B cell (primary cell): ENCODE results near the gene THADA. TPM values are rescaled to one million over a fixed set of nuclear protein-coding genes. Genes with fewer than 3 reads are reported as not detected.

ENCODE experiments used
- ATAC-seq: fragments of 200-7000 bp; cut with Tn5 transposase; one replicate; pipeline ENCODE4 v1.10.0; 2021; ENCODE audit warnings: low read depth, mild to moderate bottlenecking, moderate number of reproducible peaks, moderate library complexity
- CTCF ChIA-PET: fragments of 350-600 bp; sonication (Branson Sonifier 250); formaldehyde crosslinking; loops from one replicate; lab custom pipeline; 2021; ENCODE audit warnings: antibody characterized with exemption, inconsistent platforms; lab: Charles Lee
- POLR2A ChIA-PET: fragments of 350-600 bp; sonication (Branson Sonifier 250); formaldehyde crosslinking; loops from one replicate; lab custom pipeline; 2021; ENCODE audit warnings: antibody characterized with exemption; lab: Charles Lee
- DNase-seq: peaks from one replicate; pipeline ENCODE4 v3.0.0; 2013
- H2AFZ ChIP-seq: 2 replicates; pipeline ENCODE4 v1.6.1; 2012; ENCODE audit warnings: mild to moderate bottlenecking, low read depth, low read length; ENCODE audit not compliant: insufficient read depth, poor library complexity, severe bottlenecking
- H3K27ac ChIP-seq, 2 donors: 1 replicate in 1 of 2; 2 replicates in 1 of 2; pipeline ENCODE4 v1.5.1; 2012 to 2013; ENCODE audit warnings: low read length in 2 of 2, mild to moderate bottlenecking in 2 of 2, moderate library complexity in 1 of 2
- H3K27me3 ChIP-seq, 4 experiments: fragments of 200-600 bp in 1 of 4; sonication (generic) in 1 of 4; replicated peaks in 1 of 4; 1 replicate in 2 of 4; 2 replicates in 2 of 4; pipeline versions ENCODE4 v1.6.1 to v1.7.0; 2013 to 2016; ENCODE audit warnings: low read length in 3 of 4, mild to moderate bottlenecking in 2 of 4, mixed read lengths in 1 of 4, moderate library complexity in 1 of 4; ENCODE audit not compliant: insufficient read depth in 4 of 4, control insufficient read depth in 3 of 4; ENCODE audit errors: control extremely low read depth in 1 of 4
- H3K36me3 ChIP-seq, 2 experiments: replicated peaks in 1 of 2; 1 replicate in 1 of 2; 2 replicates in 1 of 2; pipeline versions ENCODE4 v1.6.1 to v1.7.1; 2013; ENCODE audit warnings: low read length in 1 of 2; ENCODE audit not compliant: insufficient read depth in 2 of 2, control insufficient read depth in 1 of 2; ENCODE audit errors: control extremely low read depth in 1 of 2, extremely low read depth in 1 of 2
- H3K4me1 ChIP-seq, 2 donors: fragments of 200-600 bp in 1 of 2; sonication (generic) in 1 of 2; 1 replicate in 1 of 2; 2 replicates in 1 of 2; pipeline versions ENCODE4 v1.5.1 to v1.6.1; 2013 to 2017; ENCODE audit warnings: low read length in 2 of 2; ENCODE audit not compliant: control insufficient read depth in 2 of 2, insufficient read depth in 2 of 2
- H3K4me2 ChIP-seq: replicated peaks from 2 replicates; pipeline ENCODE3; 2012; ENCODE audit warnings: mild to moderate bottlenecking, low read depth, low read length; ENCODE audit not compliant: poor library complexity, severe bottlenecking
- H3K4me3 ChIP-seq, 5 experiments: fragments of 200-600 bp in 1 of 5; sonication (generic) in 1 of 5; 1 replicate in 3 of 5; 2 replicates in 2 of 5; pipeline versions ENCODE4 v1.5.1 to v1.7.0; 2011 to 2016; ENCODE audit warnings: low read length in 4 of 5, mild to moderate bottlenecking in 4 of 5, low read depth in 2 of 5, control low read depth in 1 of 5, moderate library complexity in 1 of 5; ENCODE audit not compliant: insufficient read depth in 1 of 5; ENCODE audit errors: control extremely low read depth in 1 of 5, extremely low read depth in 1 of 5
- H3K79me2 ChIP-seq: fragments of 200-600 bp; sonication (generic); one replicate; pipeline ENCODE4 v1.6.0; 2016; ENCODE audit warnings: low read length; ENCODE audit not compliant: control insufficient read depth, insufficient read depth
- H3K9ac ChIP-seq: fragments of 200-600 bp; sonication (generic); 2 replicates; pipeline ENCODE4 v1.6.1; 2017; ENCODE audit warnings: mild to moderate bottlenecking, low read length, moderate library complexity
- H3K9me3 ChIP-seq, 3 donors: one replicate each; pipeline versions ENCODE4 v1.6.1 to v1.7.1; 2013; ENCODE audit warnings: low read length in 2 of 3; ENCODE audit not compliant: control insufficient read depth in 2 of 3, insufficient read depth in 1 of 3; ENCODE audit errors: control extremely low read depth in 1 of 3
- H4K20me1 ChIP-seq: 2 replicates; pipeline ENCODE4 v1.6.0; 2012; ENCODE audit warnings: mild to moderate bottlenecking, low read length; ENCODE audit not compliant: insufficient read depth, control insufficient read depth, poor library complexity, severe bottlenecking
- H3K27ac Mint-ChIP-seq: one replicate; pipeline ENCODE4 v1.8.0; 2021; ENCODE audit warnings: mixed read lengths
- H3K27me3 Mint-ChIP-seq: one replicate; pipeline ENCODE4 v1.8.0; 2021; ENCODE audit warnings: mixed read lengths
- H3K4me1 Mint-ChIP-seq: one replicate; pipeline ENCODE4 v1.8.0; 2021; ENCODE audit warnings: mixed read lengths
- H3K4me3 Mint-ChIP-seq: one replicate; pipeline ENCODE4 v1.8.0; 2021; ENCODE audit warnings: mixed read lengths
- H3K9me3 Mint-ChIP-seq: one replicate; pipeline ENCODE4 v1.8.0; 2022; ENCODE audit warnings: mixed read lengths; ENCODE audit not compliant: insufficient read depth
- EZH2 ChIP-seq: IDR thresholded peaks from 2 replicates; pipeline ENCODE4 v1.6.1; 2012; ENCODE audit warnings: borderline replicate concordance, low read depth, mild to moderate bottlenecking, moderate library complexity, low read length; ENCODE audit not compliant: insufficient read depth, poor library complexity, severe bottlenecking
- WGBS: methylation state at CpG from one replicate; pipeline ENCODE4 v1.1.5; 2013; ENCODE audit warnings: missing lambda C conversion rate; ENCODE audit not compliant: insufficient coverage; 5-methylcytosine and 5-hydroxymethylcytosine counted together
- intact Hi-C: fragments of 100-400 bp; cut with micrococcal nuclease; formaldehyde crosslinking; loops from one replicate; pipeline ENCODE4 v1.10.0; 2022
- polyA plus RNA-seq: library from polyadenylated mRNA; depleted of rRNA; stranded (reverse); fragments of >200 nt; gene quantifications from 2 replicates; pipeline ENCODE4 v1.2.3, GENCODE V29; 2012
- total RNA-seq, 2 donors: library from RNA; stranded (reverse); fragments of 120-200 nt in 1 of 2; gene quantifications; 1 replicate in 1 of 2; 2 replicates in 1 of 2; pipeline versions ENCODE4 v1.2.3 to v1.2.4, GENCODE V29; 2013 to 2022
- TF ChIP-seq, protein P1 (sequence below): fragments of 200-600 bp; IDR thresholded peaks from one replicate; pipeline ENCODE4 v1.8.0; 2022; ENCODE audit warnings: antibody characterized with exemption, mild to moderate bottlenecking

THADA gene
- total and polyA plus RNA-seq, 2 donors (not counting 1 experiment from before 2014, with no cell fraction given) = 17.6 to 48.5 TPM

DNA sequence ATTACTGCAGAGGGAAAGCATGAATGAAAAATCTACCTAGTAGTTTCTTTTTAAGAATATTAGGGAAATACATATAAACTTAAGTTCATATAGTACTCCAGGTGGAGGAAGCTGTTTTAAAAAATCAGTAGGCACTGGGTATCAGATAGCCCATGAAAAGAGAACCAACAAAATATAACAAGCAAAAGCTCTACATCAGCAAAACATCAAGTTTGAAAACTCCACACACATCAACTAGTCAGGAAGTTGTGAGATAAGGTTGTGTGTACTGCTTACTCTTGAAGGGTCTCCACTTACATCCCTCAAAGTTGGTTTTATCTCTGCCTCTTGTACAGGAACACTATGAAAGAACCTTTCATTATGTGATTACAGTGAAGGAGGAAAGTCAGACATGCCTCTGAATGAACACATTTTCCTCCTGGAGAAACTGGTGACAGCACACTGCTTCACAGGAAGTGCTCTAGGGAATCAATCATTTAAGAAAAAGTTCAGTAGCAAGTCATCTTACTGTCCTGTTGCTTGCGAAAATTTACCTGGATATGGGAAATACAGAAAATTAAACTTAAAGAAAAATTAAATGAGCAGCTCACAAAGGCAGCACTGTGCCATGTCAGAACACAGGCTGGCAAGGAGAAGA, 57.7 kb downstream of the THADA start:
- Histone ChIP-seq H3K27me3 (no peaks in the 10 kb centered on the region), H3K9me3 (no peaks in the 10 kb centered on the region), H4K20me1 (no peaks in the 10 kb centered on the region), H3K79me2 (peaks cover 16% of the 10 kb centered on the region), H3K9ac (no peak overlapping the region), H3K27ac (peak overlapping the region; percentile 36 to 75), H3K4me3 (no peak overlapping the region), H3K4me2 (peak overlapping the region; percentile 45), H3K4me1 (peaks cover 12 to 24% of the 10 kb centered on the region in 2 donors), H3K36me3 (peaks cover 4 to 7% of the 10 kb centered on the region in 2 experiments), H2AFZ (no peak overlapping the region)
- ATAC-seq (no peak), DNase-seq (no peak)
- Mint-ChIP-seq H3K27ac (peak overlapping the region; percentile 72), H3K27me3 (no peaks in the 10 kb centered on the region), H3K4me3 (no peak overlapping the region), H3K9me3 (no peaks in the 10 kb centered on the region), H3K4me1 (peaks cover 26% of the 10 kb centered on the region)
- CTCF ChIA-PET = interaction anchor here (1.0 to 6.5 kb wide), 9 partner anchors 54 to 711 kb away, joined by 3 to 50 read pairs (median 6); no protein-coding TSS in a partner anchor
- 100% methylated on average over 1 of the region's 1 CpG for WGBS
- TF ChIP-seq, protein P1, sequence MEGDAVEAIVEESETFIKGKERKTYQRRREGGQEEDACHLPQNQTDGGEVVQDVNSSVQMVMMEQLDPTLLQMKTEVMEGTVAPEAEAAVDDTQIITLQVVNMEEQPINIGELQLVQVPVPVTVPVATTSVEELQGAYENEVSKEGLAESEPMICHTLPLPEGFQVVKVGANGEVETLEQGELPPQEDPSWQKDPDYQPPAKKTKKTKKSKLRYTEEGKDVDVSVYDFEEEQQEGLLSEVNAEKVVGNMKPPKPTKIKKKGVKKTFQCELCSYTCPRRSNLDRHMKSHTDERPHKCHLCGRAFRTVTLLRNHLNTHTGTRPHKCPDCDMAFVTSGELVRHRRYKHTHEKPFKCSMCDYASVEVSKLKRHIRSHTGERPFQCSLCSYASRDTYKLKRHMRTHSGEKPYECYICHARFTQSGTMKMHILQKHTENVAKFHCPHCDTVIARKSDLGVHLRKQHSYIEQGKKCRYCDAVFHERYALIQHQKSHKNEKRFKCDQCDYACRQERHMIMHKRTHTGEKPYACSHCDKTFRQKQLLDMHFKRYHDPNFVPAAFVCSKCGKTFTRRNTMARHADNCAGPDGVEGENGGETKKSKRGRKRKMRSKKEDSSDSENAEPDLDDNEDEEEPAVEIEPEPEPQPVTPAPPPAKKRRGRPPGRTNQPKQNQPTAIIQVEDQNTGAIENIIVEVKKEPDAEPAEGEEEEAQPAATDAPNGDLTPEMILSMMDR = no peak
- no peak for TF ChIP-seq EZH2
- intact Hi-C loops = no loop called here
- POLR2A ChIA-PET = no interaction called here

DNA sequence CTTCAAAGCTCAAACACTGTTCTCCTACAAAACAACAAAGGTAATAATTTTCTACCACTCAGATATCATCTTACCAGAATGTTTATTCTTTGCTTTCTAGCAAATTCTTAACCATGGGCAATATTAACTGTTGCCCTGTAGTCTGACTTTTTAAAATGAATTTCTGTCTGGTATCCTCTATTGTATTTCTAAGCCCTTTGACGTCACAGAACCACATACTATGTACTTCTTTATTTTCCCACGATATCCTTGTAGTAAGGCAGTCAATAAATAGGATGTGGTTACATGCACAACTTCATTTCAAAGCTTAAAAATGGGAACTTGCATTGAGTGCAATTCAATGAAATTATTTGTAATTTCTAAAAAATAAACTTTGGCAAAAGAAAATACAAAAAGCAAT, 58.7 kb downstream of the THADA start:
- no peaks in the 10 kb centered on the region for H3K9me3 ChIP-seq
- intact Hi-C loops = no loop called here
- H3K27me3 Mint-ChIP-seq = no peaks in the 10 kb centered on the region
- peak; percentile 70 for ATAC-seq
- TF ChIP-seq, protein P1 = no peak
- TF ChIP-seq EZH2 = no peak
- H3K9ac ChIP-seq = peak overlapping the region; percentile 3
- peak overlapping the region; percentile 66 for H3K4me3 Mint-ChIP-seq
- peaks cover 26% of the 10 kb centered on the region for H3K4me1 Mint-ChIP-seq
- H4K20me1 ChIP-seq = no peaks in the 10 kb centered on the region
- peaks cover 16% of the 10 kb centered on the region for H3K79me2 ChIP-seq
- no peak overlapping the region for H2AFZ ChIP-seq
- peak overlapping the region; percentile 45 for H3K4me2 ChIP-seq
- ChIA-PET POLR2A (no interaction called here), CTCF (interaction anchor here (0.7 to 6.5 kb wide), 6 partner anchors 410 to 710 kb away, joined by 3 to 50 read pairs (median 8); no protein-coding TSS in a partner anchor)
- no peaks in the 10 kb centered on the region for H3K9me3 Mint-ChIP-seq
- H3K4me1 ChIP-seq = peaks cover 12 to 24% of the 10 kb centered on the region in 2 donors
- H3K27ac ChIP-seq = peak overlapping the region; percentile 42 to 75
- WGBS = no CpG with 5 or more reads among the region's 2 CpGs
- peaks cover 4 to 7% of the 10 kb centered on the region in 2 experiments for H3K36me3 ChIP-seq
- H3K27me3 ChIP-seq = no peaks in the 10 kb centered on the region
- peak; percentile 75 for DNase-seq
- H3K4me3 ChIP-seq = peak overlapping the region in 1 of 5 experiments; percentile 21
- H3K27ac Mint-ChIP-seq = peak overlapping the region; percentile 68
